Psoas muscle (tissue), 8 donors: Measurements from ENCODE around the gene BSDC1. TPM values are rescaled to one million over a fixed set of nuclear protein-coding genes. Genes with fewer than 3 reads are reported as not detected.
"Not testable (repeated sequence)": the region's sequence is repeated elsewhere in the genome, so short reads cannot be mapped to it uniquely, and the experiment has no call there.

Source experiments
- ATAC-seq, 4 donors: fragments of 200-7000 bp; cut with Tn5 transposase; one replicate each; pipeline ENCODE4 v1.9.1; 2020; ENCODE audit warnings: moderate library complexity in 3 of 4, mild to moderate bottlenecking in 2 of 4
- DNase-seq, 2 donors: peaks; one replicate each; pipeline ENCODE4 v3.0.0-alpha.2; 2020
- H3K27ac ChIP-seq: fragments of 200-600 bp; one replicate; pipeline ENCODE4 v1.8.0; 2022
- H3K27me3 ChIP-seq, 3 donors: fragments of 200-600 bp in 1 of 3; one replicate each; pipeline versions ENCODE4 v1.6.1 to v1.8.0; 2013 to 2022; ENCODE audit warnings: low read length in 2 of 3, mild to moderate bottlenecking in 2 of 3, moderate library complexity in 1 of 3; ENCODE audit not compliant: insufficient read depth in 3 of 3
- H3K36me3 ChIP-seq, 2 donors: fragments of 200-600 bp in 1 of 2; one replicate each; pipeline versions ENCODE4 v1.6.1 to v1.8.0; 2013 to 2022; ENCODE audit warnings: low read depth in 1 of 2, mild to moderate bottlenecking in 1 of 2, moderate library complexity in 1 of 2; ENCODE audit not compliant: insufficient read depth in 1 of 2
- H3K4me1 ChIP-seq: fragments of 200-600 bp; one replicate; pipeline ENCODE4 v1.8.0; 2022
- H3K4me3 ChIP-seq: fragments of 200-600 bp; one replicate; pipeline ENCODE4 v1.8.0; 2022; ENCODE audit warnings: mild to moderate bottlenecking
- H3K9me3 ChIP-seq: fragments of 200-600 bp; one replicate; pipeline ENCODE4 v1.8.0; 2022
- WGBS, 3 donors: extraction: QIAGEN DNeasy Blood & Tissue Kit; methylation state at CpG; one replicate each; pipeline versions ENCODE4 v1.1.6 to v1.1.7; 2013; 5-methylcytosine and 5-hydroxymethylcytosine counted together
- intact Hi-C, 2 donors: fragments of 100-400 bp; cut with DNase I; formaldehyde crosslinking; loops; one replicate each; pipeline versions ENCODE4 v1.11.0 to v1.14.2; 2022
- polyA plus RNA-seq, 3 donors: library from polyadenylated mRNA; stranded (reverse); fragments of 200-250 nt; gene quantifications; one replicate each; pipeline ENCODE4 v1.2.3, GENCODE V29; 2013
- total RNA-seq, 4 donors: library from RNA; stranded (reverse); fragmentation: NEBNext Ultra II Directional in 2 of 4; extraction: Animal tissue kit (Norgen Biotek cat#: 25700) in 2 of 4; gene quantifications; one replicate each; pipeline versions ENCODE4 v1.2.1 to v1.2.4, GENCODE V29; 2021 to 2023
- TF ChIP-seq, protein P1 (sequence below): fragments of 200-600 bp; IDR thresholded peaks from one replicate; pipeline ENCODE4 v1.8.0; 2022; ENCODE audit warnings: antibody characterized with exemption
- donor health status: healthy with polysubstance abuse.
- donor health status: DM: no; HTN: no; CAD: no; lungs with moderate emphysema.
- donor health status: Bipolar disorder and iron deficiency.
- donor health status: healthy.
- donor health status: DM: yes; HTN: yes; CAD: no.
- donor health status: DM: no; HTN: no; CAD: no.
- donor health status: DM: no; HTN: no; CAD: no.
- donor health status: DM: yes; HTN: yes; CAD: no.

The BSDC1 gene
- total and polyA plus RNA-seq, 7 donors: 25.4 to 68.4 (median 32.2) TPM

GRCh38 chr1:32404946-32405345 is 10.7 kb upstream of the BSDC1 start:
- ATAC-seq: no peak
- DNase-seq: no peak
- TF ChIP-seq, protein P1, sequence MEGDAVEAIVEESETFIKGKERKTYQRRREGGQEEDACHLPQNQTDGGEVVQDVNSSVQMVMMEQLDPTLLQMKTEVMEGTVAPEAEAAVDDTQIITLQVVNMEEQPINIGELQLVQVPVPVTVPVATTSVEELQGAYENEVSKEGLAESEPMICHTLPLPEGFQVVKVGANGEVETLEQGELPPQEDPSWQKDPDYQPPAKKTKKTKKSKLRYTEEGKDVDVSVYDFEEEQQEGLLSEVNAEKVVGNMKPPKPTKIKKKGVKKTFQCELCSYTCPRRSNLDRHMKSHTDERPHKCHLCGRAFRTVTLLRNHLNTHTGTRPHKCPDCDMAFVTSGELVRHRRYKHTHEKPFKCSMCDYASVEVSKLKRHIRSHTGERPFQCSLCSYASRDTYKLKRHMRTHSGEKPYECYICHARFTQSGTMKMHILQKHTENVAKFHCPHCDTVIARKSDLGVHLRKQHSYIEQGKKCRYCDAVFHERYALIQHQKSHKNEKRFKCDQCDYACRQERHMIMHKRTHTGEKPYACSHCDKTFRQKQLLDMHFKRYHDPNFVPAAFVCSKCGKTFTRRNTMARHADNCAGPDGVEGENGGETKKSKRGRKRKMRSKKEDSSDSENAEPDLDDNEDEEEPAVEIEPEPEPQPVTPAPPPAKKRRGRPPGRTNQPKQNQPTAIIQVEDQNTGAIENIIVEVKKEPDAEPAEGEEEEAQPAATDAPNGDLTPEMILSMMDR: no peak
- WGBS, 3 donors: 48 to 53% (median 50%) methylated on average over 2 of the region's 2 CpGs
- Histone ChIP-seq H3K4me3 (no peak overlapping the region), H3K27ac (no peak overlapping the region), H3K27me3 (no peaks in the 10 kb centered on the region), H3K9me3 (no peaks in the 10 kb centered on the region), H3K36me3 (no peaks in the 10 kb centered on the region), H3K4me1 (no peaks in the 10 kb centered on the region)
- intact Hi-C loops: loop anchor here (5.0 to 10.0 kb wide), 2 partner anchors 212 to 370 kb away; no protein-coding TSS in a partner anchor

- Histone ChIP-seq H3K27ac (no peak overlapping the region), H3K4me1 (no peaks in the 10 kb centered on the region), H3K36me3 (no peaks in the 10 kb centered on the region), H3K9me3 (no peaks in the 10 kb centered on the region), H3K27me3 (no peaks in the 10 kb centered on the region), H3K4me3 (peak overlapping the region; percentile 36)
- intact Hi-C loops: loop anchor here (5.0 to 10.0 kb wide), 2 partner anchors 216 to 374 kb away; no protein-coding TSS in a partner anchor
- peak; percentile 91 to 99 (median 96) for ATAC-seq
- peak; percentile 86 to 93 for DNase-seq
- 38 to 41% (median 38%) methylated on average over 13 of the region's 13 CpGs for WGBS, 3 donors
- TF ChIP-seq, protein P1: peak; percentile 87
Measured at GRCh38 chr1:32400876-32401631, 6.8 kb upstream of the BSDC1 start.

DNA sequence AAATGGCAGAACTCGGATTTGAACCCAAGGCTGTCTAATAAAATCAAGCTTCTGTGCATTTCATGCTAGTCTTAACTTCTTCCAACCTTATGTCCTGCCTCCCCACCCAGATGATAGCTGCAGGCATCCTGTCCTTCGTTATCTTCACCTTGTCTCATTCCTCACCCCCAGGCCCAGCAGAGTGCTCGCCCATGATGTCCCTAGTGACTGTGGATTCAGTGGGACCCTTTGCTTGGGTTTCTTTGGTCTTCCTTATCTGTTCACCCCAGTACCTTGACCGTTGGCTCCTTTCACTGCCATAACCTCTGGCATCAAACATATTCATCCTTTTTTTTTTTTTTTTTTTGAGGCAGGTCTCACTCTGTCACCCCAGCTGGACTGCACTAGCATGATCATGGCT is 5.6 kb upstream of the BSDC1 start:
- 77 to 87% (median 86%) methylated on average over 4 of the region's 4 CpGs for WGBS, 3 donors
- intact Hi-C loops: loop anchor here (5.0 to 10.0 kb wide), 2 partner anchors 217 to 375 kb away; no protein-coding TSS in a partner anchor

DNA sequence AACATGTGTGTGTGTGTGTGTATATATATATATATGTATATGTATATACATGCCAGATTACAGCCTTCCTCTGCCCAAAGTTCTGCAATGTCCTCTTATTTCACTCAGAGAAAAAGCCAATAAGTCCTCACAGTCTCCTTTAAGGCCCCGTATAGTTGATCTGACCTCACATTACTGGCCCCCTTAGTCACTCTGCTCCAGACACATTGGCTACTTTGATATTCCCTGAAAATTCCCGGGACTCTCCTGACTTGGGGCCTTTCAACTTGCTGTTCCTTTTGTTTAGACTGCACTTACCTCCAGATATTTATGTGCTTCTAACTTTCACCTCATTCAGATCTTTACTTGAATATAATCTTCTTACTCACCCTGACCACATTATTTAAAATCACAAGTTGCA is 4.2 kb upstream of the BSDC1 start:
- WGBS, 3 donors: 56 to 74% (median 69%) methylated on average over 2 of the region's 2 CpGs
- no peak for ATAC-seq
- Histone ChIP-seq H3K27me3 (no peaks in the 10 kb centered on the region), H3K9me3 (no peaks in the 10 kb centered on the region), H3K27ac (no peak overlapping the region), H3K36me3 (peaks cover 0 to under 1% of the 10 kb centered on the region in 2 donors), H3K4me1 (peaks cover 8% of the 10 kb centered on the region), H3K4me3 (no peak overlapping the region)
- intact Hi-C loops: no loop called here
- TF ChIP-seq, protein P1: no peak
- no peak for DNase-seq

More for the DNA sequence above, 5.6 kb upstream of the BSDC1 start:
- Histone ChIP-seq H3K4me1 (peaks cover 7% of the 10 kb centered on the region), H3K4me3 (no peak overlapping the region), H3K27ac (no peak overlapping the region), H3K36me3 (no peaks in the 10 kb centered on the region), H3K9me3 (no peaks in the 10 kb centered on the region), H3K27me3 (no peaks in the 10 kb centered on the region)
- TF ChIP-seq, protein P1: no peak
- DNase-seq (no peak), ATAC-seq (no peak)

DNA sequence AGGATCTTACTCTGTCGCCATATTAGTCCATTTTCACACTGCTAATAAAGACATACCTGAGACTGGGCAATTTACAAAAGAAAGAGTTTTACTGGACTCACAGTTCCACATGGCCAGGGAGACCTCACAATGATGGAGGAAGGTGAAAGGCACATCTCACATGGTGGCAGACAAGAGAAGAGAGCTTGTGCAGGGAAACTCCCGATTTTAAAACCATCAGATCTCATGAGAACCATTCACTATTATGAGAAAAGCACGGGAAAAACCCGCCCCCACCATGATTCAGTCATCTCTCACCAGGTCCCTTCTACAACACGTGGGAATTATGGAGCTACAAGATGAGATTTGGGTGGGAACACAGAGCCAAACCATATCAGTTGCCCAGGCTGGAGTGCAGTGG is 2.3 kb upstream of the BSDC1 start:
- peaks cover 0 to 19% of the 10 kb centered on the region in 2 donors for H3K36me3 ChIP-seq
- H3K4me3 ChIP-seq, H3K9me3 ChIP-seq, H3K27me3 ChIP-seq, DNase-seq, H3K27ac ChIP-seq, intact Hi-C loops, ATAC-seq: not testable (repeated sequence)
- 83 to 87% (median 84%) methylated on average over 5 of the region's 5 CpGs for WGBS, 3 donors
- H3K4me1 ChIP-seq: peaks cover 22% of the 10 kb centered on the region
